ENCODE data around the gene PPFIA3. TPM values are rescaled to one million over a fixed set of nuclear protein-coding genes. Genes with fewer than 3 reads are reported as not detected.

Gene PPFIA3
- total RNA-seq, 1 experiment from 2014 or later = 56.3 TPM

Other genes starting within 250 kb of the PPFIA3 start
- gene PPP1R15A, start 247.1 kb upstream of the PPFIA3 start, total RNA-seq (2014; rRNA removed) = 78.0 and 105 TPM in 2 replicates
- gene TULP2, start 220.8 kb upstream of the PPFIA3 start, total RNA-seq (2014; rRNA removed) = not detected in 2 replicates
- 137 and 138 TPM in 2 replicates for gene NUCB1, start 219.2 kb upstream of the PPFIA3 start, total RNA-seq (2014; rRNA removed)
- 1.6 and 1.8 TPM in 2 replicates for gene DHDH, start 185.8 kb upstream of the PPFIA3 start, total RNA-seq (2014; rRNA removed)
- 43.0 and 44.8 TPM in 2 replicates for gene BAX, start 164.7 kb upstream of the PPFIA3 start, total RNA-seq (2014; rRNA removed)
- gene FTL, start 154.2 kb upstream of the PPFIA3 start, total RNA-seq (2014; rRNA removed) = 1,109 and 1,250 TPM in 2 replicates
- 38.6 and 54.0 TPM in 2 replicates for gene GYS1, start 126.2 kb upstream of the PPFIA3 start, total RNA-seq (2014; rRNA removed)
- gene RUVBL2, start 125.7 kb upstream of the PPFIA3 start, total RNA-seq (2014; rRNA removed) = 291 and 421 TPM in 2 replicates
- not detected in 2 replicates for gene LHB, start 102.5 kb upstream of the PPFIA3 start, total RNA-seq (2014; rRNA removed)
- gene CGB3, start 95.2 kb upstream of the PPFIA3 start, total RNA-seq (2014; rRNA removed) = not detected in 2 replicates
- gene CGB2, start 87.7 kb upstream of the PPFIA3 start, total RNA-seq (2014; rRNA removed) = not detected in 2 replicates
- gene CGB1, start 82.6 kb upstream of the PPFIA3 start, total RNA-seq (2014; rRNA removed) = 0.95 TPM in 1 of 2 replicates, not detected in the other
- 0.52 TPM in 1 of 2 replicates, not detected in the other for gene CGB5, start 75.7 kb upstream of the PPFIA3 start, total RNA-seq (2014; rRNA removed)
- gene CGB8, start 70.4 kb upstream of the PPFIA3 start, total RNA-seq (2014; rRNA removed) = 1.2 and 2.2 TPM in 2 replicates
- gene CGB7, start 61.8 kb upstream of the PPFIA3 start, total RNA-seq (2014; rRNA removed) = 0.04 and 0.63 TPM in 2 replicates
- gene NTF4, start 54.7 kb upstream of the PPFIA3 start, total RNA-seq (2014; rRNA removed) = 0.18 and 1.6 TPM in 2 replicates
- gene KCNA7, start 46.8 kb upstream of the PPFIA3 start, total RNA-seq (2014; rRNA removed) = not detected in 2 replicates
- gene SNRNP70, start 34.1 kb upstream of the PPFIA3 start, total RNA-seq (2014; rRNA removed) = 367 and 485 TPM in 2 replicates
- 5.8 and 11.6 TPM in 2 replicates for gene LIN7B, start 5.2 kb upstream of the PPFIA3 start, total RNA-seq (2014; rRNA removed)
- gene C19orf73, start 401 bp upstream of the PPFIA3 start, total RNA-seq (2014; rRNA removed) = 0.15 TPM in 1 of 2 replicates, not detected in the other
- not detected in 2 replicates for gene HRC, start 35.9 kb downstream of the PPFIA3 start, total RNA-seq (2014; rRNA removed)
- gene TRPM4, start 38.2 kb downstream of the PPFIA3 start, total RNA-seq (2014; rRNA removed) = 30.0 and 40.4 TPM in 2 replicates
- gene SLC6A16, start 205.6 kb downstream of the PPFIA3 start, total RNA-seq (2014; rRNA removed) = not detected in 2 replicates
- not detected in 2 replicates for gene CD37, start 215.9 kb downstream of the PPFIA3 start, total RNA-seq (2014; rRNA removed)
- 56.2 and 72.2 TPM in 2 replicates for gene TEAD2, start 242.9 kb downstream of the PPFIA3 start, total RNA-seq (2014; rRNA removed)
- gene DKKL1, start 244.3 kb downstream of the PPFIA3 start, total RNA-seq (2014; rRNA removed) = 2.4 and 4.2 TPM in 2 replicates

Data from PC-3 (cell line).